ENCODE data around the gene PTRH1.

GRCh38 chr9:127730262-127730661 is 14.8 kb upstream of the PTRH1 start:
- TF ChIP-seq, protein P1, sequence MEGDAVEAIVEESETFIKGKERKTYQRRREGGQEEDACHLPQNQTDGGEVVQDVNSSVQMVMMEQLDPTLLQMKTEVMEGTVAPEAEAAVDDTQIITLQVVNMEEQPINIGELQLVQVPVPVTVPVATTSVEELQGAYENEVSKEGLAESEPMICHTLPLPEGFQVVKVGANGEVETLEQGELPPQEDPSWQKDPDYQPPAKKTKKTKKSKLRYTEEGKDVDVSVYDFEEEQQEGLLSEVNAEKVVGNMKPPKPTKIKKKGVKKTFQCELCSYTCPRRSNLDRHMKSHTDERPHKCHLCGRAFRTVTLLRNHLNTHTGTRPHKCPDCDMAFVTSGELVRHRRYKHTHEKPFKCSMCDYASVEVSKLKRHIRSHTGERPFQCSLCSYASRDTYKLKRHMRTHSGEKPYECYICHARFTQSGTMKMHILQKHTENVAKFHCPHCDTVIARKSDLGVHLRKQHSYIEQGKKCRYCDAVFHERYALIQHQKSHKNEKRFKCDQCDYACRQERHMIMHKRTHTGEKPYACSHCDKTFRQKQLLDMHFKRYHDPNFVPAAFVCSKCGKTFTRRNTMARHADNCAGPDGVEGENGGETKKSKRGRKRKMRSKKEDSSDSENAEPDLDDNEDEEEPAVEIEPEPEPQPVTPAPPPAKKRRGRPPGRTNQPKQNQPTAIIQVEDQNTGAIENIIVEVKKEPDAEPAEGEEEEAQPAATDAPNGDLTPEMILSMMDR (IDR thresholded peaks at IDR 0.05; ENCODE audit: low read depth, low read length, poor library complexity, severe bottlenecking): no peak
- TF ChIP-seq EZH2phosphoT487 (IDR thresholded peaks at IDR 0.05; ENCODE audit: borderline replicate concordance, low read length): no peak

Measured in DOHH2 (cell line).